Nephron (organoid): ENCODE measurements around the gene NXPE4.
"Not testable (repeated sequence)": the region's sequence is repeated elsewhere in the genome, so short reads cannot be mapped to it uniquely, and the experiment has no call there.

Experiments used
- H3K27ac Mint-ChIP-seq, 3 experiments: 2 replicates each; pipeline ENCODE4 v1.8.0; 2020; ENCODE audit warnings: mixed read lengths in 3 of 3, mild to moderate bottlenecking in 2 of 3, moderate library complexity in 1 of 3
- H3K27me3 Mint-ChIP-seq: 2 replicates; pipeline ENCODE4 v1.8.0; 2021; ENCODE audit warnings: low read depth, mild to moderate bottlenecking, moderate library complexity, mixed read lengths
- H3K36me3 Mint-ChIP-seq: 2 replicates; pipeline ENCODE4 v1.8.0; 2020; ENCODE audit warnings: low read depth, mixed read lengths
- H3K4me1 Mint-ChIP-seq: 2 replicates; pipeline ENCODE4 v1.8.0; 2020; ENCODE audit warnings: mixed read lengths
- H3K4me3 Mint-ChIP-seq, 3 experiments: 2 replicates each; pipeline ENCODE4 v1.8.0; 2020; ENCODE audit warnings: mild to moderate bottlenecking in 3 of 3, mixed read lengths in 3 of 3, moderate library complexity in 2 of 3
- H3K9me3 Mint-ChIP-seq: 2 replicates; pipeline ENCODE4 v1.8.0; 2020; ENCODE audit warnings: mixed read lengths
- TF ChIP-seq, protein P1 (sequence below), 3 experiments: fragments of 200-600 bp; sonication (generic); IDR thresholded peaks; one replicate each; pipeline ENCODE4 v1.5.0; 2021; ENCODE audit warnings: antibody characterized with exemption in 3 of 3; ENCODE audit not compliant: unreplicated experiment in 3 of 3

NXPE4 gene

DNA sequence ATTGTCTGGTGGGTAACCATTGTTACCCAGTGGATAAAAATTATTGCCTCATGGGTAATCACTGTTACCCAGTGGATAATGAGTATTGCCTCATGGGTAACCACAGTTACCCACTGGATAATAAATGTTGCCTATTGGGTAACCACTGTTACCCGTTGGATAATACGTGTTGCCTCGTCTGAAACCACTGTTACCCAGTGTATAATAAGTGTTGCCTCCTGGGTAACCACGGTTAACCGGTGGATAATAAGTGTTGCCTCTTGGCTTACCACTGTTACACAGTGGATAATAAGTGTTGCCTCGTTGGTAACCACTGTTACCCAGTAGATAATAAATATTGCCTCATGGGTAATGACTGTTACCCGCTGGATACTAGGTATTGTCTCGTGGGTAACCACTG lies 20.9 kb upstream of the NXPE4 start:
- no peaks in the 10 kb centered on the region for H3K4me1 Mint-ChIP-seq
- TF ChIP-seq, protein P1, sequence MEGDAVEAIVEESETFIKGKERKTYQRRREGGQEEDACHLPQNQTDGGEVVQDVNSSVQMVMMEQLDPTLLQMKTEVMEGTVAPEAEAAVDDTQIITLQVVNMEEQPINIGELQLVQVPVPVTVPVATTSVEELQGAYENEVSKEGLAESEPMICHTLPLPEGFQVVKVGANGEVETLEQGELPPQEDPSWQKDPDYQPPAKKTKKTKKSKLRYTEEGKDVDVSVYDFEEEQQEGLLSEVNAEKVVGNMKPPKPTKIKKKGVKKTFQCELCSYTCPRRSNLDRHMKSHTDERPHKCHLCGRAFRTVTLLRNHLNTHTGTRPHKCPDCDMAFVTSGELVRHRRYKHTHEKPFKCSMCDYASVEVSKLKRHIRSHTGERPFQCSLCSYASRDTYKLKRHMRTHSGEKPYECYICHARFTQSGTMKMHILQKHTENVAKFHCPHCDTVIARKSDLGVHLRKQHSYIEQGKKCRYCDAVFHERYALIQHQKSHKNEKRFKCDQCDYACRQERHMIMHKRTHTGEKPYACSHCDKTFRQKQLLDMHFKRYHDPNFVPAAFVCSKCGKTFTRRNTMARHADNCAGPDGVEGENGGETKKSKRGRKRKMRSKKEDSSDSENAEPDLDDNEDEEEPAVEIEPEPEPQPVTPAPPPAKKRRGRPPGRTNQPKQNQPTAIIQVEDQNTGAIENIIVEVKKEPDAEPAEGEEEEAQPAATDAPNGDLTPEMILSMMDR (IDR thresholded peaks at IDR 0.05; ENCODE audit: unreplicated experiment in 3 of 3), result no peak

DNA sequence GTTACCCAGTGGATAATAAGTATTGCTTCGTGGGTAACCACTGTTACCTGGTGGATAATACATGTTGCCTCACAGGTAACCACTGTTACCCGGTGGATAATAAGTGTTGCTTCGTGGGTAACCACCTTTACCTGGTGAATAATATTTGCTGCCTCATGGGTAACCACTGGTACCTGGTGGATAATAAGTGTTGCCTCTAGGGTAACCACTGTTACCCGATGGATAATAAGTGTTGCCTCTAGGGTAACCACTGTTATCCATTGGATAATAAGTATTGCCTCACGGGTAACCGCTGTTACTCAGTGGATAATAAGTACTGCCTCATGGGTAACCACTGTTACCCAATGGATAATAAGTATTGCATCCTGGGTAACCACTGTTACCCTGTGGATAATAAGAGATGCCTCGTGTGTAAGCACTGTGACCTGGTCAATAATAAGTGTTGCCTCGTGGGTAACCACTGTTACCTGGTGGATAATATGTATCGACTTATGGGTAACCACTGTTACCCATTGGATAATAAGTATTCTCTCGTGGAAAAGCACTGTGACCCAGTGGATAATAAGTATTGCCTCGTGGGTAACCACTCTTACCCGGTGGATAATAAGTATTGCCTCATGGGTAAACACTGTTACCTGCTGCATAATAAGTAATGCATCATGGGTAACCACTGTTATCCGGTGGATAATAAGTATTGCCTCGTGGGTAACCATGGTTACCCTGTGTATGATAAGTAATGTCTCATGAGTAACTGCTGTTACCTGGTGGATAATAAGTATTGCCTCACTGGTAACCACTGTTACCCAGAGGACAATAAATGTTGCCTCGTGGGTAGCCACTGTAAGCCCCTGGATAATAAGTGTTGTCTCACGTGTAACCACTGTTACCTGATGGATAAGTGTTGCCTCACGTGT lies 20.1 kb upstream of the NXPE4 start:
- H3K4me3 Mint-ChIP-seq, result no peak overlapping the region
- no peaks in the 10 kb centered on the region for H3K27me3 Mint-ChIP-seq
- TF ChIP-seq, protein P1 (IDR thresholded peaks at IDR 0.05; ENCODE audit: unreplicated experiment in 3 of 3), result no peak
- H3K4me1 Mint-ChIP-seq, result no peaks in the 10 kb centered on the region
- no peaks in the 10 kb centered on the region for H3K36me3 Mint-ChIP-seq
- peaks cover 47% of the 10 kb centered on the region for H3K9me3 Mint-ChIP-seq
- H3K27ac Mint-ChIP-seq, result no peak overlapping the region

More for the DNA sequence above, 20.9 kb upstream of the NXPE4 start:
- Mint-ChIP-seq H3K36me3 (no peaks in the 10 kb centered on the region), H3K27me3 (no peaks in the 10 kb centered on the region), H3K4me3 (no peak overlapping the region), H3K27ac (no peak overlapping the region), H3K9me3 (peaks cover 47% of the 10 kb centered on the region)

DNA sequence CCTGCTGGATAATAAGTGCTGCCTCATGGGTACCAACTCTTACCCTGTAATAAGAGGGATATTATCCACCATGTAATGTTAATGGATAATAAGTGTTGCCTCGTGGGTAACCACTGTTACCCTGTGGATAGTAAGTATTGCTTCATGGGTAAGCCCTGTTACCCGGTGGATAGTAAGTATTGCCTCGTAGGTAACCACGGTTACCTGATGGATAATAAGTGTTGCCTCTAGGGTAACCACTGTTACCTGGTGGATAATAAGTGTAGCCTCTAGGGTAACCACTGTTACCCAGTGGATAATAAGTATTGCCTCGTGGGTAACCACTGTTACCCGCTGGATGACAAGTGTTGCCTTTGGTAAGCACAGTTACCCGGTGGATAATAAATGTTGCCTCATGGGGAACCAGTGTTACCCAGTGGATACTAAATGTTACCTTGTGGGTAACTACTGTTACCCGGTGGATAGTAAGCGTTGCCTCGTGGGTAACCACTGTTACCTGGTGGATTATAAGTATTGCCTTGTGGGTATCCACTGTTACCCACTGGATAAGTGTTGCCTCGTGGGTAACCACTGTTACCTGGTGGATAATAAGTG lies 18.6 kb upstream of the NXPE4 start:
- no peaks in the 10 kb centered on the region for H3K27me3 Mint-ChIP-seq
- no peak overlapping the region for H3K27ac Mint-ChIP-seq
- no peaks in the 10 kb centered on the region for H3K36me3 Mint-ChIP-seq
- TF ChIP-seq, protein P1 (IDR thresholded peaks at IDR 0.05; ENCODE audit: unreplicated experiment in 3 of 3), result no peak
- H3K4me1 Mint-ChIP-seq, result no peaks in the 10 kb centered on the region
- peaks cover 44% of the 10 kb centered on the region for H3K9me3 Mint-ChIP-seq
- no peak overlapping the region for H3K4me3 Mint-ChIP-seq

DNA sequence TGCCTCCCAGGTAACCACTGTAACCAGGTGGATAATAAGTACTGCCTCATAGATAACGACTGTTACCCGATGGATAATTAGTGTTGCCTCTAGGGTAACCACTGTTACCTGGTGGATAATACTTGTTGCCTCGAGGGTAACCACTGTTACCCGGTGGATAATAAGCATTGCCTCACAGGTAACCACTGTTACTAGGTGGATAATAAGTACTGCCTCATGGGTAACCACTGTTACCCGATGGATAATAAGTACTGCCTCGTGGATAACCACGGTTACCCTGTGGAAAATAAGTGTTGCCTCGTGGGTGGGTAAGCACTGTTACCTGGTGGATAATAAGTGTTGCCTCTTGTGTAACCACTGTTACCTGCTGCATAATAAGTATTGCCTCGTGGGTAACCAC lies 17.5 kb upstream of the NXPE4 start:
- not testable (repeated sequence) for H3K4me3 Mint-ChIP-seq, H3K27me3 Mint-ChIP-seq, H3K27ac Mint-ChIP-seq, H3K4me1 Mint-ChIP-seq, H3K36me3 Mint-ChIP-seq
- H3K9me3 Mint-ChIP-seq, result peaks cover 37% of the 10 kb centered on the region

DNA sequence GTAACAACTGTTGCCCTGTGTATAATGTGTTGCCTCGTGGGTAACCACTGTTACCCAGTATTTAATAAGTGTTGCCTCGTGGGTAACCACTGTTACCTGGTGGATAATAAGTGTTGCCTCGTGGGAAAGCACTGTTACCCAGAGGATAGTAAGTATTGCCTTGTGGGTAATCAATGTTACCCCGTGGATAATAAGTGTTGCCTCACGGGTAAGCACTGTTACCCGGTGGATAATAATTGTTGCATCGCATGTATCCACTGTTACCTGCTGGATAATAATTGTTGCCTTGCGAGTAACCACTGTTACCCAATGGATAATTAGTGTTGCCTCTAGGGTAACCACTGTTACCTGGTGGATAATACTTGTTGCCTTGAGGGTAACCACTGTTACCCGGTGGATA lies 17.1 kb upstream of the NXPE4 start:
- no peaks in the 10 kb centered on the region for H3K4me1 Mint-ChIP-seq
- H3K27ac Mint-ChIP-seq, result no peak overlapping the region
- H3K27me3 Mint-ChIP-seq, result no peaks in the 10 kb centered on the region
- TF ChIP-seq, protein P1 (IDR thresholded peaks at IDR 0.05; ENCODE audit: unreplicated experiment in 3 of 3), result no peak
- H3K4me3 Mint-ChIP-seq, result no peak overlapping the region
- H3K9me3 Mint-ChIP-seq, result peaks cover 38% of the 10 kb centered on the region
- no peaks in the 10 kb centered on the region for H3K36me3 Mint-ChIP-seq

DNA sequence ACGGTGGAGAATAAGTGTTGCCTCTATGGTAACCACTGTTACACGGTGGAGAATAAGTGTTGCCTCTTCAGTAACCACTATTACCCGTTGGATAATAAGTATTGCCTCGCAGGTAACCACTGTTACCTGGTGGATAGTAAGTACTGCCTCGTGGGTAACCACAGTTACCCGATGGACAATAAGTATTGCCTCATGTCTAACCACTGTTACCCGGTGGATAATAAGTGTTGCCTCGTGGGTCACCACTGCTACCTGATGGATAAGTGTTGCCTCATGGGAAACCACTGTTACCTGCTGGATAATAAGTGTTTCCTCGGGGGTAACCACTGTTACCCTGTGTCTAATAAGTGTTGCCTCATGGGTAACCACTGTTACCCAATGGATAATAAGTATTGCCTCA lies 16.6 kb upstream of the NXPE4 start:
- H3K27ac Mint-ChIP-seq, H3K27me3 Mint-ChIP-seq, H3K36me3 Mint-ChIP-seq, H3K4me3 Mint-ChIP-seq, H3K4me1 Mint-ChIP-seq: not testable (repeated sequence)
- peaks cover 40% of the 10 kb centered on the region for H3K9me3 Mint-ChIP-seq
